Activated T-cell treated with anti-CD3 and anti-CD28 coated beads for 48 hours (primary cell): ENCODE results near the gene ABT1.
"Not testable (repeated sequence)": the region's sequence is repeated elsewhere in the genome, so short reads cannot be mapped to it uniquely, and the experiment has no call there.

Experiments used
- DNase-seq: peaks from one replicate; pipeline ENCODE4 v3.0.0-alpha.2; 2020; ENCODE audit warnings: low read depth

The ABT1 gene

DNA sequence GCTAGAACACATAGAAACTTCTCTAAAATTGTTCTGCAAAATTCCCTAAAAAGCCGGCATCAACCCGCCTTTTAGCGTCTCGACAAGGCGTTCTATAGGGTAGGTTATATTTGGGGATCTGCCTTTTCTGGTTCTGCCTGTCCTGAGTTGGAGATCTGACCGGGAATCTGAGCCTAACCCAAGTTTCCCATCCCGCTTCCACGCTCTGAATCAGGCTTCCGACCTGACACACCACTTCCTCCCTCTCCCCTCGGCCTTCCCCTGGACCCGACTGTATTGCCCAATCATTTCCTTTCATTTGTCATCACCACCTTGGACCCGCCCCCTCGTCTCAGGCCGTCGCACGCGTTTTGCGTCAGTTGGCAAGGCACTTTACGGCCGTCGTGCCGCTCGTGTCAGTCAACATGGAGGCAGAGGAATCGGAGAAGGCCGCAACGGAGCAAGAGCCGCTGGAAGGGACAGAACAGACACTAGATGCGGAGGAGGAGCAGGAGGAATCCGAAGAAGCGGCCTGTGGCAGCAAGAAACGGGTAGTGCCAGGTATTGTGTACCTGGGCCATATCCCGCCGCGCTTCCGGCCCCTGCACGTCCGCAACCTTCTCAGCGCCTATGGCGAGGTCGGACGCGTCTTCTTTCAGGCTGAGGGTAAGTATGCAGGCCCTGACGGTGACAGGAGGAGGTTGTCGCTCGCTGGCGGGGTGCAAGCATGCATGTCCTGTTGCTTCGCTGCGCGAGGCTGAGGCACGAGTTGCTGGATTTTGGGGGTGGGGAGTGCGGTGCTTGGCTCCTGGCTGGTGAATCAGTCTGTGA is at the start of gene ABT1:
ABT1 (plus strand) TSS at position 375 of the 810 bp plus-strand sequence; CDS start at position 405, 30 bp downstream.
- DNase-seq = peak; percentile 94

DNA sequence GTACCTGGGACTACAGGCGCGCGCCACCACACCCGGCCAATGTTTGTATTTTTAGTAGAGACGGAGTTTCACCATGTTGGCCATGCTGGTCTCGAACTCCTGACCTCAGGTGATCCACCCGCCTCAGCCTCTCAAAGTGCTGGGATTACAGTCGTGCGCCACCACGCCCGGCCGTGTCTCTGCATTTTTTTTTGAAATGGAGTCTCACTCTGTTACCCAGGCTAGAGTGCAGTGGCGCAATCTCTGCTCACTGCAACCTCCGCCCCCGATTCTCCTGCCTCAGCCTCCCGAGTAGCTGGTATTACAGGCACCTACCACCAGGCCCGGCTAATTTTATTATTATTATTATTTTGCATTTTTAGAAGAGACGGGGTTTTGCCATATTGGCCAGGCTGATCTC is 49.4 kb upstream of the ABT1 start:
- DNase-seq = not testable (repeated sequence)

DNA sequence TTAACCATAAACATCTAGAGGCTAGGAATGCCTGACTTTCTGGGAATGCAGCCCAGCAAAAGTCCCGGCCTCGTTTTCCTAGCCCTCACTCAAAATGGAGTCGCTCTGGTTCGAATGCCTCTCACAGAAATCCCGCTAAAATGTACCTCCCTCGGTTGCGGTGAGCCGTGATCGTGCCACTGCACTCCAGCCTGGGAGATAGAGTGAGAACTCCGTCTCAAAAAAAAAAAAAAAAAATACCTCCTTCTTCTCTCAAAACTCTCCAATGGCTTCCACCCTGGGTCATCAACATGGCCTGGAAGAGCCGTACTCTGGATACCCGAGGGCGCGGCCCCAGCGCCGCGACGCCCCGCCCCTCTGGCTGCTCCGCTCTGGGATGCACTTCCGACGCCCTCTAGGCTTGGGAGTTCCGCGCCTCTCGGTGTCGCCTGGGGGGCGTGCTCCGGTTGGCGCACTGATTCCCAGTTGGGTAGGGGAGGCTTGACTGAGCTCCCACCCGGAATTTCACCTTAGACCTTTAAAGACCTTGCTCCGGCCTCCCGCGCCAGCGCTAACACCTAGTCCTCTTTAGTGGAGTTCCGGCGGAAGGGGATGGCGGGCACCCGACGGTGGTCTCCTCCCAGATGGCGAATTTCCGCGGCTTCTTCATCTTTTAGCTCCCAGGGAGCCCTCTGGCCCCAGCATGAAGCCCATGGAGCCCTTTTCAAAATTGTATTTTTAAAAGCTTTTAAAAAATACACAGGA is 46.3 kb upstream of the ABT1 start:
- DNase-seq = peak; percentile 56

DNA sequence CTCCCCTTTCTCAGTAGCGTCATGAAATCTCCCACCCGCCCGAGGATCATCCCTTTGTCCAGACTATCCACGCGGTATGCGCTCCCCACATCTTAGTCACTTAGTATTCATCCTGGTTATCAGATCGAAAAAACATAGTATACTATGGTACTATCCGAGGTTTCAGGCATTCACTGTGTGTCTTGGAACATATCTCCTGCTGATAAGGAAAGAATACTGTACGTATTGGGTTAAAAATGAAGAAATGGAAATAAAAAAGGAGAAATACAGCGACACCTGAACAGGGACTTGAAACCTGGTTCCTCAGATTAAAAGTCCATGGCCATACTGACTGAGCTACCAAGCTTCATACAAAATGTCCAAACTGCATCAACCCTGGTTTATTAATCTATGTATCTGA is 44.5 kb upstream of the ABT1 start:
- DNase-seq = no peak

DNA sequence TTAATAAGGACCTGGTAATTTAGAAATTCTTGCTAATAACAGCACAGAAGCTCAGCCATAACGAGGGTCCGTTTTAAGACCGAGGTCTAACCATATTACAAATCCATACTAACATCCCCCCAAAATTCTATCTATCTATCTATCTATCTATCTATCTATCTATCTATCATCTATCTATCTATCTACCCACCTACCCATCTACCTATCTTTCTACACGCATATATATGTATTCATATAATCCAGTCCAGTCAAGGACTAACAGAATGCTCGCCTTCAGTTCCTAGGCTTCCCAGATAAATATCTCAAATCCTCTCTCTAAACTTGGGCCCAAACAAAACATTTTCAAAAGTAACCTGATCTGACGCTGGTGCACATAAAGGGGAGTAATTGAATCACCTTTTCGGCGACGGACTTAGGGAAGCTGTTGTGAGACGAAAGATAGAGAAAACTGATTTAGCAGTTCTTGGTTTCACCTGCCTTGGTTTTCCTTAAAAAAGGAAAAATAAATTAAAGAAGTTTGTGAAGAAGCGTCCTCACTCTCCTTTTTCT is 44.0 kb upstream of the ABT1 start:
- DNase-seq = no peak

DNA sequence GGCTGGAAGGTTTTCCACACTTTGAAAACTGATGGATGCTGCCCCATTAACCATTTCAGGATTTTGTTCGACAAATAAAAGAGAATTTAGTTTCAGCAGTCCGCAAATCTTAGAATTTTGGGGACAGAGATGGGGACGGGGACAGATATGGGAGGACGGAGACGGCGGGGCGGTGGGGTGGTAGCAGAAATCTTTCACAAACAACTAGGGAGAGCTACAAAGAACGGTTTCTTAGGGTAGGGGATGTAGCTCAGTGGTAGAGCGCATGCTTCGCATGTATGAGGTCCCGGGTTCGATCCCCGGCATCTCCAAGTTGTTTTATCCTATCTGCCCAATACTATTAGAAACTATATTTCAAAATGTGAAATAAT is 43.5 kb upstream of the ABT1 start:
- DNase-seq = peak; percentile 70

DNA sequence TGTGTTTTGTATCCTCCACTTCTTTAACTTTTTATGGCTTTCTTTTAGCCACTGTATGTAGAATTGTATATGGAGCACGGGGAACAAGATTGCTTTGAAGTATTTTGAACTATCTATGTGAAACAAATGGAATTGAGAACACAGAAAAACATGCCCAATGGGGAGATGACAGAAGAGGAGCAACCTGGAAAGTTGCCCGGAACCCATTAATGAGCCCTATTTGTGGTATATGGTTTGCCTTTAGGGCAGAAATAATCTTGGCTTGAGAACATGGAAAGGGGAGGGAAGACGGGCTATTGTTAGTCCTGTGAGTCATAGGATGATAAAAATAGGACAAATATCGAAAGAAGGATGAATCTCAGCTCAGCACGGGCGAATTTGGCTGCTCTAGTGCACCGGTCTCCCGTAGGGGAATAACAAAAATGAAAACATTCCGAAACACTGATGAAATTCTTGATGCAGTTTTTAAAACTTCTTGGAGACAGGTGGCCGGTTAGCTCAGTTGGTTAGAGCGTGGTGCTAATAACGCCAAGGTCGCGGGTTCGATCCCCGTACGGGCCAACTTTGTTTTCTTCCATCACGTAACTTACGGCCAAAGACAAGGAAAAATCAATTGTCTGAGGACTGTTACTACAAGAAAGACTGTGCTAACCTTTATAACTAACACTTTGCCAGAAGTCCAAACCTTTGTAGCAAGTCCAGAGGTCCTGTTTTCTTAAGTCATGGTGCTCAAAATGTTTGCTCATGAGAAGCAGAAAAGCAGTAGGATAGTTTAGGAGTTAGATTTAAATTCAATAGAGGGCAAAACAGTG is 42.9 kb upstream of the ABT1 start:
- peak; percentile 73 for DNase-seq

DNA sequence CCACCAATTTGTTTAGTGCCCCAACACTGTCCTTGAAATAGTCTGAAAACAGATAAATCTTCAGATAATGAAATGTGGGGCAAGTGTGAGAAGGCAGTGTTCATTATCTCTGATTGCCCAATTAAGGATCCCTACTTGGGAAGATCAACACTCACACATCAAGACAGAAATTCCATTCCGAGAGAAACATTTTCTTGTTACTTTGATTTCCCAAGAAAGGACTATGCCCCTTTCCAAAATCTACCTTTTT is 42.4 kb upstream of the ABT1 start:
- no peak for DNase-seq

DNA sequence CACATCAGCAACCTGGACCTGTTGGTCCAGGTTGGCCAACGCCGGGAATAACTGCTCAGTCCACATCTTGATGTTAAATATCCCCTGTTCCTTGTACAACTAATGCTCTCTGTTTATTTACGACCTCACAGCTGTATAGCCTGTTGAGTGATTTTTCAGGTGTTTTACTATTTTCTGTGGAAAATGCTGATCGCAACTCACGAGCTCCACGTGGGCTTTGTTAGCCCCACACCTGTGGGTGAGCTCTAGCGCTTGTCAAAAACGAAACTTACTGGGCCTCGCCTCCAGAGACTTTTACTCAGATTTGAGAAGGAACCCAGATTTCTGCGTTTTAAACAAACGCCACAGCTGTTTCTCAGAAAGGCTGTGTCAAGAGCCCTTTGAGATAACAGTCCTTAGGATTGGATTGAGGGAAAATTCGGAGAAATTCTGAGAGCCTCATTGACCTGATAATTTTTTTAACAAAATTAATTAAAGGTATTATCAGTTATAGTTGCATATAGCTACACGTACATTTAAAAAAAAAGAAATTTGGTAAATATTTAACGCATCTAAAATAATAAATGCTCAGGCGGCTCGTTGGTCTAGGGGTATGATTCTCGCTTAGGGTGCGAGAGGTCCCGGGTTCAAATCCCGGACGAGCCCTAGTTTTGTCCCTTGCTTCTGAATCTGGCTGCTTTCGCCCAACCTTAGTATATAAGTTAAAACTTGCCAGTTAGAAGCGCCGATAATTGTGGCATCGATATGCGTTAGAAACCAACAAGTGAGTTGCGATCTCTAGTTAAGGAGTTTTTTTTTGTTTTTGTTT is 41.9 kb upstream of the ABT1 start:
- DNase-seq = peak; percentile 63

DNA sequence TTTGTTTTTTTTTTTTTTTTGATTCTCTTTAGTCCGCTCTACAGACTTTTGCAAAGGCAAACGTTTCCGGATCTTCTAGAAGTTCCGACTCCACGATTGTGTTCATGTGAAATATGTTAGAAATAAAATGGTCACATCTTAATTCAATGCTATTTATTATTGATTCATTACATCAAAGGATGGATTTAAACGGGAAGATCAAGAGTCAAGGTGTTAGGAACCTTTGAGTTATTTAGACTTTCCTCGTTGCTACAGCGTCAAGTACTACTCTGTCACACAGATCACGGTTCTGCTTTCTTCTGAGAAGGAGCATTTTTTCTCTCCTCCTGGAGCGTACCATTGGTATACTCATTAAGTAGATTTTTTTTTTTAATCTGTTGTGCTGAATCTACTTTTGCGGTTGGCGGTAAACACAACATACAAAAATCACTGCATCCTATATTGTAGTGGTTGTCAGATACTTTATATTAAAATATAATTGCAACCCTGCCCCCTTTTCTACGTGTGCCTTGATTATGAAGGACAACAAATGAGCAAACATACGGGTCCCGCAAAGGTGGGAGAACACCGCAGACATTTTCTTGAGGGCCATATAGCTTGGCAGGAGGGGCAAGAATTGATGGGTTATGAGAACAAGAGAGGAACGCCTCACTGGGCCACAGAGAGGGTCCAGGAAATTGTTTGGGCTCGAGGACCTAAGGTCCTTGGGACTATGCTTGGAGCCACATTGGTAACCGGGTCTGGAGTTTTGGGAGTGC is 41.1 kb upstream of the ABT1 start:
- DNase-seq = no peak

DNA sequence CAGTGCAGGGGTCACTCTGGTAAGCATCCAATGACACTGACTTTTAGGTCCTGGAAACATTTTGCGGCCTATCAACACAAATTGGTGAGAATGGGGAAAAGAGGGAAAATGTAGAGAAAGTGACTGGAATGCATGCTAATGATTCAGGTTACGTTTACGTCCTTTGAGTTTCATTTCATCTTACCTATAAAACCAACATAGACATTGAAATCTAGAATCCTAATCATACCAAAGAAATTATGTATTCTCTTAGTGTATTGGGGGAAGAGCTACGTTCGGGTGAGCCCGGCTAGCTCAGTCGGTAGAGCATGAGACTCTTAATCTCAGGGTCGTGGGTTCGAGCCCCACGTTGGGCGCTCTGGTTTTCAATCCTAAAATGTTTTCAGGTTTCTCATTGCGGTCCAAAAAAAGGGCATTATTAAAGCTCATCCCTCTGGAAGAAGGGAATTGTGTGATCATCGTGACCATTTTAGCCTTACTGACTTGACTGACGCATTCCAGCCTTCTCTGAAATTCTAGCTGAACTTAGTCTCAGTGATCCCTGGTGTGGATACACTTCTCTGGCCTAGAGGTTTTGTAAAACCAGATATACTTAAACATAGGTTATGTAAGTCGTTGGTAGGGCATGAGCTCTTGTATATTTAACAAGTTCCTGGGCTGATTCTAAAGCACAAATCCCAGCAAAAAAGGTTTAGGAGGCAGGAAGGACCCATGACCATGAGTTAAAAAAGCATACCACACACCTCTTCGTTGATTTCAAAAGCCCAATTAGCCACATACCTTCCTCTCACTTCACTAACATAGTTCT is 40.3 kb upstream of the ABT1 start:
- peak; percentile 59 for DNase-seq

DNA sequence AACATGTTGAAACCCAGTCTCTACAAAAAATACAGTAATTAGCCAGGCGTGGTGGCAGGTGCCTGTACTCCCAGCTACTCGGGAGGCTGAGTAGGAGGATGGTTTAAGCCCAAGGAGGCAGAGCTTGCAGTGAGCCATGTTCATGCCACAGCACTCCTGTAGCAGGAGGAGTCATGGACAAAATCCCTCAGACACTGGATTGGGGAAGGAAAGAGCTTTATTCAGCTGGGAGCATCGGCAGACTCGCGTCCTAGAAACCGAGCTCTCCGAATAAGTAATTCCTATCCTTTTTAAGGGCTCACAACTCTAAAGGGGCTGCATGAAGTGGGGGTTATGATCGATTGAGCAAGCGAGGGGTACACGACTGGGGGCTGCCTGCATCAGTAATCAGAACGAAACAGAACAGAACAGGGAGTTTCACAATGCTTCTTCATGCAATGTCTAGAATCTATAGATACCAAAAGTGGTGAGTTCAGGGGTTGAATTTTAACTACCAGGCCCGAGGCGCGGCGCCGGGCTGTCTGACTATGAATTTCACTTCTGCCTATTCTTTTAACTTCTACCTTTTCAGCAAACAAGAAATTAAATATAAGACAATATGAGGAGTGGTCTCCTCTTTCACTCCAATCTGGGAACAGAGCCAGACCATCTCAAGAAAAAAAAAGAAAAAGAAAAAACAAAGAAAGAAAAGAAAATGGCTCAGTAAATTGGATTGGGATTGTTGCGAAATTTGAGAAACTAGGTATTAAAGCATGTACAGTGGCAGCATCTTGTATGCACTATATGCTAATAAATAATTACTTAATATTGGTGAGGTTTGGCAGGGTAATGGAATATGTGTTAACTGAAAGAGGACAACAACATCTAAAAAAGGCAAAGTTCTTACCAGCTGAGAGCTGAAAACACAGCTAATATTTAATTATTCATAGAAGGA is 35.0 kb upstream of the ABT1 start:
- no peak for DNase-seq

DNA sequence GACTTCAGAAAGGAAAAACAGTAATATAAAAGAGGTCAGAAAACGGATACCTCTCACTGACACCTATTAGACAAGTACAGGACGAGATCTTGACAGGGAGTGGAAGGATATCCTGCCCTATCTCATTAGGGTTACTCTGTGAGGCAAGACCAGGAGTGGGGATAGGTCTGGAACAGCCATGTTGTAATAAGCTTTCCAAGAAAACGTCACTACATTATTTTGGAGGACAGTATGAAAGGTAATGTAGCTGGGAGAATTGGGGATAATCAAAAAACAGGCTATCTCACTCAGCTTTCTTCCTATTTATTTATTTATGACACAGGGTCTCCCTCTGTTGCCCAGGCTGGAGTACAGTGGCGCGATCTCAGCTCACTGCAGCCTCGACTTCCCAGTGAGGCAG is 33.3 kb upstream of the ABT1 start:
- DNase-seq = no peak

DNA sequence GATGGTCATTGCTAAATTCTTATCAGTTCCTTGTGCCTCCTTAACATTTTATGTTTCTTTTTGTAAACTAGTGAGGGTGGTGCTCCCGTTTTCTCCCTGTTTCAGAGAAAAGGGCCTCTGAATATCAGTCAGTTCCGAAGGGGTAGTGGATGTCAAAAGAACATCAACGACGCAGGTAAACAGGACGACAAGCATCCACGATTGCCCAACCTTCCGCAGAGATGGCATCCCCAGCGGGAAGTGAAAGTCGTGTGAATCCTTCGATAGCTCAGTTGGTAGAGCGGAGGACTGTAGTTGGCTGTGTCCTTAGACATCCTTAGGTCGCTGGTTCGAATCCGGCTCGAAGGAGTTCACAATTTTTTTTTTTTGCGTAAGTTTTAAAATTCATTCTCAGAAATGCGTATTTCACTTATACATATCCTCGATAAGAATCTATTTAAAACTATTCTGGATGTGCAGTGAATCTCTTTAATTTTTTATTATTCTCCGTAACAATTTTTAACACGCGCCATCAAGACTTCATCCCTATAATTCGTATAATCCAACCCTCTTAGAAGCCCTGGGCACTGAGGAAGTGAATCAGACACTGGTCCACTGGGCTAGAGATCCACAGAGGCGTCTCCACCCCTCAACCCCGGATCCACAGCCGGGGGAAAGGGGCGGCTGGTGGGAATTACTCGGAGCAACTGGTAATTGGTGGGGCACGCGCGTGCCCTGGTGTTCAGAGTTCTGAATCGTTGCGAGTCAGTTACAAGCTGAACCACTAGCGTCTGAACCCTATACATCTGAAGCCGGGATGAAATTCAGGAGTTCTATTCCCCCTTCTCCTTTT is 27.9 kb upstream of the ABT1 start:
- peak; percentile 94 for DNase-seq

DNA sequence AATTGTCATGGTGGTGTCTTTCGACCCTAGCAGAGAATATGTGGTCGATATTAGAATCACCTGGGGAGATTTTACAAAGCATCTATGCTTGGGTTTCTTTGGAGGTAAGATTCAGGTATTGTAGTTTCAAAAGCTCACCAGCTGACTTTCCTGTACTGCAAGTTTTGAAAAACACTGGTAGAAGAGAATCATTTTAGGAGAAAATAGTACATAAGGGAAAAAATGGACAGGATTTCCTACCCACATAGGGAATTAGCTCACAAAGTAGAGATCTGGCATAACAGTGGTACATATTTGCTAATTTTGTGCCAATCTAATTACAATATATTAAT is 27.4 kb upstream of the ABT1 start:
- no peak for DNase-seq

DNA sequence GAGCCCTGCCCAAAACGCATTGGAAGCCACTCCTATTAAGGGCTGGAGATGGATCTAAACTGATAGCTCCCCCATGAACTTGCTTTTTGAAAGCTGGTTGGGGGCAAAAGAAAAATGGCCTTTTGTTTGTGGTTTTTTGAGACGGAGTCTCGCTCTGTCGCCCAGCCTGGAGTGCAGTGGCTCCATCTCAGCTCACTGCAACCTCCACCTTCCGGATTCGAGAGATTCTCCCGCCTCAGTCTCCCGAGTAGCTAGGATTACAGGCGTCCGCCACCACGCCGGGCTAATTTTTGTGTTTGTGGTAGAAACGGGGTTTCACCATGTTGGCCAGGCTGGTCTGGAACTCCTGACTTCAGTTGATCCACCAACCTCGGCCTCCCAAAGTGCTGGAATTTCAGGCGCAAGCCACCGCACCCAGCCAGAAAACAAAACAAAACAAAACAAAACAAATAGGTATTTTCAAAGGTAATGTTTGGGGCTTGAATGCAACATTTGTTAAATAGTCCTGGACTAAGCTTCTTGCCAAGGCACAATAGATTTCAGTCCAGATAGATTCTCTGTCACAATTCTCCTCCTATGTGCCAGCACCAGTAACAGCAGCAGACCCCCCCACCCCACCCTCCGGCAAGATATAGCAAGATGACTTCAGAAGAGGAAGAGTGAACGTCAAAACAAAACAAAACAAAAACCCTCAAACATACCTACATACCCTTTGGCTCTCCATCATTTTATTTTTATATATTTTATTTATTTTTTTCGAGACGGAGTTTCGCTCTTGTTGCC is 26.5 kb upstream of the ABT1 start:
- DNase-seq = no peak

DNA sequence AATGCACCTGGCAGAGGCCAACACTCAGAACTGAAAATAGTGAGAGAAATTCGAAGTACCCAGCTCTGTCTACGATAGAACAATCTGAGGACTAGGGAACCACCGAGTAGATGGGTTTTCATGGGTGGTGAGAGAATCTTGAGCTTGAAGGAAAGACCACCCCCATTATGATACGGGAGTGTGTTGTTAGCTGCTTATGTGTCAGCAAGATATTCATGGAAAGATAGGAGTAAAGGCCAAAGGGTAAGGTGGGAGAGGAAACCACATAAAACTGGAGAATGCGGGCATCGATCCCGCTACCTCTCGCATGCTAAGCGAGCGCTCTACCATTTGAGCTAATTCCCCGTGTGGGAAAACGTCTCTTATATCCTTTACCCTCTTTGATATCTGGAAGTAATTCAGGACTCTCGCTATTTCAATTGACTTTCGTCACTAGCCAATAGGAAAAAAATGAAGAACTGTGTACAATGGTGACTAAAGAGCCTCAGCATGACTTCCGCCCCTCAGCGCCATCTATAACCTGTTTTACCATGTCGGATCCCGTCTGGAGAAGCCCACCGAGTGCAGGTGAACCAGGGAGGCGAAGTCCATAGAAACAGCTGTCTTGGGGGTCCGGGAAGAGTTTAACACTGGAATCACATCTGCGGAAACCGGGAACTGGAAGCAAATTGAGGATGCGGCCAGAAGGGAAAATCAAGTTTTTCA is 25.0 kb upstream of the ABT1 start:
- peak; percentile 57 for DNase-seq
